B cell (primary cell): ENCODE results near the gene SLFN13. TPM values are rescaled to one million over a fixed set of nuclear protein-coding genes. Genes with fewer than 3 reads are reported as not detected.

Source experiments
- ATAC-seq: fragments of 200-7000 bp; cut with Tn5 transposase; one replicate; pipeline ENCODE4 v1.10.0; 2021; ENCODE audit warnings: low read depth, mild to moderate bottlenecking, moderate number of reproducible peaks, moderate library complexity
- CTCF ChIA-PET: fragments of 350-600 bp; sonication (Branson Sonifier 250); formaldehyde crosslinking; loops from one replicate; lab custom pipeline; 2021; ENCODE audit warnings: antibody characterized with exemption, inconsistent platforms; lab: Charles Lee
- POLR2A ChIA-PET: fragments of 350-600 bp; sonication (Branson Sonifier 250); formaldehyde crosslinking; loops from one replicate; lab custom pipeline; 2021; ENCODE audit warnings: antibody characterized with exemption; lab: Charles Lee
- DNase-seq: peaks from one replicate; pipeline ENCODE4 v3.0.0; 2013
- H2AFZ ChIP-seq: 2 replicates; pipeline ENCODE4 v1.6.1; 2012; ENCODE audit warnings: mild to moderate bottlenecking, low read depth, low read length; ENCODE audit not compliant: insufficient read depth, poor library complexity, severe bottlenecking
- H3K27ac ChIP-seq, 2 donors: 1 replicate in 1 of 2; 2 replicates in 1 of 2; pipeline ENCODE4 v1.5.1; 2012 to 2013; ENCODE audit warnings: low read length in 2 of 2, mild to moderate bottlenecking in 2 of 2, moderate library complexity in 1 of 2
- H3K27me3 ChIP-seq, 4 experiments: fragments of 200-600 bp in 1 of 4; sonication (generic) in 1 of 4; replicated peaks in 1 of 4; 1 replicate in 2 of 4; 2 replicates in 2 of 4; pipeline versions ENCODE4 v1.6.1 to v1.7.0; 2013 to 2016; ENCODE audit warnings: low read length in 3 of 4, mild to moderate bottlenecking in 2 of 4, mixed read lengths in 1 of 4, moderate library complexity in 1 of 4; ENCODE audit not compliant: insufficient read depth in 4 of 4, control insufficient read depth in 3 of 4; ENCODE audit errors: control extremely low read depth in 1 of 4
- H3K36me3 ChIP-seq, 2 experiments: replicated peaks in 1 of 2; 1 replicate in 1 of 2; 2 replicates in 1 of 2; pipeline versions ENCODE4 v1.6.1 to v1.7.1; 2013; ENCODE audit warnings: low read length in 1 of 2; ENCODE audit not compliant: insufficient read depth in 2 of 2, control insufficient read depth in 1 of 2; ENCODE audit errors: control extremely low read depth in 1 of 2, extremely low read depth in 1 of 2
- H3K4me1 ChIP-seq, 2 donors: fragments of 200-600 bp in 1 of 2; sonication (generic) in 1 of 2; 1 replicate in 1 of 2; 2 replicates in 1 of 2; pipeline versions ENCODE4 v1.5.1 to v1.6.1; 2013 to 2017; ENCODE audit warnings: low read length in 2 of 2; ENCODE audit not compliant: control insufficient read depth in 2 of 2, insufficient read depth in 2 of 2
- H3K4me2 ChIP-seq: replicated peaks from 2 replicates; pipeline ENCODE3; 2012; ENCODE audit warnings: mild to moderate bottlenecking, low read depth, low read length; ENCODE audit not compliant: poor library complexity, severe bottlenecking
- H3K4me3 ChIP-seq, 5 experiments: fragments of 200-600 bp in 1 of 5; sonication (generic) in 1 of 5; 1 replicate in 3 of 5; 2 replicates in 2 of 5; pipeline versions ENCODE4 v1.5.1 to v1.7.0; 2011 to 2016; ENCODE audit warnings: low read length in 4 of 5, mild to moderate bottlenecking in 4 of 5, low read depth in 2 of 5, control low read depth in 1 of 5, moderate library complexity in 1 of 5; ENCODE audit not compliant: insufficient read depth in 1 of 5; ENCODE audit errors: control extremely low read depth in 1 of 5, extremely low read depth in 1 of 5
- H3K79me2 ChIP-seq: fragments of 200-600 bp; sonication (generic); one replicate; pipeline ENCODE4 v1.6.0; 2016; ENCODE audit warnings: low read length; ENCODE audit not compliant: control insufficient read depth, insufficient read depth
- H3K9ac ChIP-seq: fragments of 200-600 bp; sonication (generic); 2 replicates; pipeline ENCODE4 v1.6.1; 2017; ENCODE audit warnings: mild to moderate bottlenecking, low read length, moderate library complexity
- H3K9me3 ChIP-seq, 3 donors: one replicate each; pipeline versions ENCODE4 v1.6.1 to v1.7.1; 2013; ENCODE audit warnings: low read length in 2 of 3; ENCODE audit not compliant: control insufficient read depth in 2 of 3, insufficient read depth in 1 of 3; ENCODE audit errors: control extremely low read depth in 1 of 3
- H4K20me1 ChIP-seq: 2 replicates; pipeline ENCODE4 v1.6.0; 2012; ENCODE audit warnings: mild to moderate bottlenecking, low read length; ENCODE audit not compliant: insufficient read depth, control insufficient read depth, poor library complexity, severe bottlenecking
- H3K27ac Mint-ChIP-seq: one replicate; pipeline ENCODE4 v1.8.0; 2021; ENCODE audit warnings: mixed read lengths
- H3K27me3 Mint-ChIP-seq: one replicate; pipeline ENCODE4 v1.8.0; 2021; ENCODE audit warnings: mixed read lengths
- H3K4me1 Mint-ChIP-seq: one replicate; pipeline ENCODE4 v1.8.0; 2021; ENCODE audit warnings: mixed read lengths
- H3K4me3 Mint-ChIP-seq: one replicate; pipeline ENCODE4 v1.8.0; 2021; ENCODE audit warnings: mixed read lengths
- H3K9me3 Mint-ChIP-seq: one replicate; pipeline ENCODE4 v1.8.0; 2022; ENCODE audit warnings: mixed read lengths; ENCODE audit not compliant: insufficient read depth
- EZH2 ChIP-seq: IDR thresholded peaks from 2 replicates; pipeline ENCODE4 v1.6.1; 2012; ENCODE audit warnings: borderline replicate concordance, low read depth, mild to moderate bottlenecking, moderate library complexity, low read length; ENCODE audit not compliant: insufficient read depth, poor library complexity, severe bottlenecking
- WGBS: methylation state at CpG from one replicate; pipeline ENCODE4 v1.1.5; 2013; ENCODE audit warnings: missing lambda C conversion rate; ENCODE audit not compliant: insufficient coverage; 5-methylcytosine and 5-hydroxymethylcytosine counted together
- intact Hi-C: fragments of 100-400 bp; cut with micrococcal nuclease; formaldehyde crosslinking; loops from one replicate; pipeline ENCODE4 v1.10.0; 2022
- polyA plus RNA-seq: library from polyadenylated mRNA; depleted of rRNA; stranded (reverse); fragments of >200 nt; gene quantifications from 2 replicates; pipeline ENCODE4 v1.2.3, GENCODE V29; 2012
- total RNA-seq, 2 donors: library from RNA; stranded (reverse); fragments of 120-200 nt in 1 of 2; gene quantifications; 1 replicate in 1 of 2; 2 replicates in 1 of 2; pipeline versions ENCODE4 v1.2.3 to v1.2.4, GENCODE V29; 2013 to 2022
- TF ChIP-seq, protein P1 (sequence below): fragments of 200-600 bp; IDR thresholded peaks from one replicate; pipeline ENCODE4 v1.8.0; 2022; ENCODE audit warnings: antibody characterized with exemption, mild to moderate bottlenecking

The SLFN13 gene
- total and polyA plus RNA-seq, 2 donors (not counting 1 experiment from before 2014, with no cell fraction given): 9.5 to 31.0 TPM

- Mint-ChIP-seq H3K9me3 (peaks cover 3% of the 10 kb centered on the region), H3K27ac (peak overlapping the region; percentile 87), H3K27me3 (peaks cover 36% of the 10 kb centered on the region), H3K4me1 (peaks cover 25% of the 10 kb centered on the region), H3K4me3 (peak overlapping the region; percentile 98)
- Histone ChIP-seq H3K27me3 (peaks cover 0 to 44% (median 35%) of the 10 kb centered on the region in 4 experiments), H3K36me3 (no peaks in the 10 kb centered on the region), H3K4me1 (peaks cover 22 to 23% of the 10 kb centered on the region in 2 donors), H3K27ac (no peak overlapping the region), H2AFZ (peak overlapping the region; percentile 92), H4K20me1 (no peaks in the 10 kb centered on the region), H3K4me3 (peak overlapping the region; percentile 67 to 94 (median 79)), H3K9ac (peak overlapping the region; percentile 88), H3K9me3 (peaks cover 10 to 41% (median 19%) of the 10 kb centered on the region in 3 donors), H3K79me2 (no peaks in the 10 kb centered on the region), H3K4me2 (peak overlapping the region; percentile 94)
- CTCF ChIA-PET: interaction anchor here (1.0 to 4.7 kb wide), 10 partner anchors 11 to 175 kb away, joined by 3 to 59 read pairs (median 5); partner anchors contain the start of genes PEX12, SLFN12 and SLFN13
- 11% methylated on average over 42 of the region's 42 CpGs for WGBS
- intact Hi-C loops: loop anchor here (1.0 to 2.0 kb wide), 4 partner anchors 27 to 55 kb away; partner anchors contain the start of genes SLFN12 and SLFN13
- DNase-seq: peak; percentile 65
- POLR2A ChIA-PET: interaction anchor here (0.5 to 2.0 kb wide), 6 partner anchors 10 to 174 kb away, joined by 3 to 11 read pairs (median 3); partner anchors contain the start of gene SLFN13
- TF ChIP-seq EZH2: no peak
- TF ChIP-seq, protein P1, sequence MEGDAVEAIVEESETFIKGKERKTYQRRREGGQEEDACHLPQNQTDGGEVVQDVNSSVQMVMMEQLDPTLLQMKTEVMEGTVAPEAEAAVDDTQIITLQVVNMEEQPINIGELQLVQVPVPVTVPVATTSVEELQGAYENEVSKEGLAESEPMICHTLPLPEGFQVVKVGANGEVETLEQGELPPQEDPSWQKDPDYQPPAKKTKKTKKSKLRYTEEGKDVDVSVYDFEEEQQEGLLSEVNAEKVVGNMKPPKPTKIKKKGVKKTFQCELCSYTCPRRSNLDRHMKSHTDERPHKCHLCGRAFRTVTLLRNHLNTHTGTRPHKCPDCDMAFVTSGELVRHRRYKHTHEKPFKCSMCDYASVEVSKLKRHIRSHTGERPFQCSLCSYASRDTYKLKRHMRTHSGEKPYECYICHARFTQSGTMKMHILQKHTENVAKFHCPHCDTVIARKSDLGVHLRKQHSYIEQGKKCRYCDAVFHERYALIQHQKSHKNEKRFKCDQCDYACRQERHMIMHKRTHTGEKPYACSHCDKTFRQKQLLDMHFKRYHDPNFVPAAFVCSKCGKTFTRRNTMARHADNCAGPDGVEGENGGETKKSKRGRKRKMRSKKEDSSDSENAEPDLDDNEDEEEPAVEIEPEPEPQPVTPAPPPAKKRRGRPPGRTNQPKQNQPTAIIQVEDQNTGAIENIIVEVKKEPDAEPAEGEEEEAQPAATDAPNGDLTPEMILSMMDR: no peak
- ATAC-seq: peak; percentile 53
These were observed 38.6 kb upstream of the SLFN13 start for GRCh38 chr17:35486920-35487732.

DNA sequence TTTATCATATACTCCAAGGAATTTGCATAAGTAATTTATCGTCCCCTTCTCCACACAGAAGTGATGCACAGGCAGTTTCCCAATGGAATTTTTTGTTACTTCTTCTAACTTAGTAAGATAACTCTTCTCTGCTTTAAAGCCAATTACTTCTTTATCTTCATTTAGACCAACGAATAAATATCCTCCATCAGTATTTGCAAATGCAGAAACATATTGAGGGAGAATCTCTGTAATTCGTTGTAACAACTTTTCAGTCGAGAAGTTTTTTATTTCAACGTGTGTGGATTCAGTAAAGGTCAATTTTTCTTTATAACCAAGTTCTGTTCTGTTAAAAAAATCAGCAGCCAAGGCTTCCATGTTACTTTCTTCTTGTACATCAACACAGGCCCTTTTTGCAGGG is 30.7 kb upstream of the SLFN13 start:
- intact Hi-C loops: no loop called here
- no peak for ATAC-seq
- Mint-ChIP-seq H3K9me3 (no peaks in the 10 kb centered on the region), H3K27ac (no peak overlapping the region), H3K27me3 (peaks cover 11% of the 10 kb centered on the region), H3K4me1 (no peaks in the 10 kb centered on the region), H3K4me3 (no peak overlapping the region)
- Histone ChIP-seq H3K27me3 (no peaks in the 10 kb centered on the region), H3K4me1 (no peaks in the 10 kb centered on the region), H3K36me3 (no peaks in the 10 kb centered on the region), H3K9me3 (peaks cover 3 to 22% (median 3%) of the 10 kb centered on the region in 3 donors), H3K4me3 (no peak overlapping the region), H3K9ac (no peak overlapping the region), H3K4me2 (no peak overlapping the region), H3K27ac (no peak overlapping the region), H2AFZ (no peak overlapping the region), H3K79me2 (no peaks in the 10 kb centered on the region), H4K20me1 (no peaks in the 10 kb centered on the region)
- CTCF ChIA-PET: no interaction called here
- no peak for TF ChIP-seq EZH2
- TF ChIP-seq, protein P1: no peak
- 100% methylated on average over 1 of the region's 5 CpGs for WGBS
- POLR2A ChIA-PET: no interaction called here
- no peak for DNase-seq
